Measurements from ENCODE around the gene ZFP36L2. TPM values are rescaled to one million over a fixed set of nuclear protein-coding genes. Genes with fewer than 3 reads are reported as not detected.

ZFP36L2 gene
- total RNA-seq, 1 donor from 2014 or later: 62.1 TPM

GRCh38 chr2:43196768-43197587 is 29.4 kb downstream of the ZFP36L2 start:
- H3K4me3 Mint-ChIP-seq: peak overlapping the region; percentile 8
- no peaks in the 10 kb centered on the region for H3K27me3 Mint-ChIP-seq
- no peaks in the 10 kb centered on the region for H3K9me3 Mint-ChIP-seq
- ChIA-PET CTCF (interaction anchor here (1.1 to 1.6 kb wide), 2 partner anchors 23 to 32 kb away, joined by 3 to 4 read pairs; no protein-coding TSS in a partner anchor), POLR2A (interaction anchor here (0.6 to 1.2 kb wide), 2 partner anchors 22 to 67 kb away, joined by 3 to 4 read pairs; no protein-coding TSS in a partner anchor)
- DNase-seq: no peak
- H3K36me3 Mint-ChIP-seq (ENCODE audit: low read depth): no peaks in the 10 kb centered on the region
- ATAC-seq (ENCODE audit: low read depth): no peak
- peak overlapping the region; percentile 67 for H3K27ac Mint-ChIP-seq
- no peak for TF ChIP-seq CTCF (IDR thresholded peaks at IDR 0.05)
- peaks cover 39% of the 10 kb centered on the region for H3K4me1 Mint-ChIP-seq
- intact Hi-C loops (cut with micrococcal nuclease): no loop called here

DNA sequence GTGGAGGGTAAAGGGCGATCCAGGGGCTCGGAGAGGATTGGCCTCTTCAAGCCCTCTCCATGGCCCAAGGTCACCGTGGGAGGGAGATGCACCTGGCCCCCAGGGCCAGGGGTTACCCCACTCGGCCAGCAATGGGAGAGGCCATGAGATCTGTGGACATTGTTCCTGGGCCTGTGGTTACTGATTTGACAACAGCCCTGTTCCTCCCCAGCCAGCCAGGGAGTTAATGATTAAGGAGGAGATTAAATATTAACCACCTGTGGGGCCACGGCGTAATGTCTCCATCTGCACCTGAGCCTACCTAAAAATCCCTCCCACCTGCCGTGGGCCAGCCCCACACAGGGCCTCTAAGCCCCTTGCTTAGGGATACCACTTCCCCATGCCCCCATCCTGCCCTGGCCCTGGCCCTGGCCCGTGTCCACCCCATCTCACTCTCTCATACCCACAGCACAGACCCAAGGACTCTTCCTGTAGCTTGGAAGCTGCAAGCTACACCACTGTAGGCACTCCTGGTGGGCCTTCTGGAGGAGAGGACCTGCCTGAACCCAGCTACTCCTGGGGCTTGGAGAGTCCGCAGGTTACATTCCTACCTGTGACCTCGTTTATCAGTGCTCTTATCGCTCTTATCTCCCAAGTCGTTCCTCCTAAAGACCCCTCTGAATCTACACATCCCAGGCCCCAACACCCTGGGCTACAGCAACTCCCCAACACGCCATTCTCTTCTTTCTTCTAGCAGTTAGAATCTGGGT is 32.1 kb downstream of the ZFP36L2 start:
- CTCF ChIA-PET: interaction anchor here (0.7 to 1.0 kb wide), 2 partner anchors 26 to 402 kb away, joined by 3 read pairs; no protein-coding TSS in a partner anchor
- Mint-ChIP-seq H3K27me3 (no peaks in the 10 kb centered on the region), H3K4me3 (peak overlapping the region; percentile 35), H3K36me3 (ENCODE audit: low read depth) (no peaks in the 10 kb centered on the region), H3K9me3 (no peaks in the 10 kb centered on the region), H3K27ac (peak overlapping the region; percentile 79), H3K4me1 (peaks cover 44% of the 10 kb centered on the region)
- peak; percentile 6 for ATAC-seq (ENCODE audit: low read depth)
- POLR2A ChIA-PET: interaction anchor here (0.6 to 4.3 kb wide), 13 partner anchors 13 to 384 kb away, joined by 3 to 43 read pairs (median 4); partner anchors contain the start of gene ZFP36L2
- intact Hi-C loops (cut with micrococcal nuclease): no loop called here
- DNase-seq: no peak
- no peak for TF ChIP-seq CTCF (IDR thresholded peaks at IDR 0.05)

GRCh38 chr2:43193652-43194120 is 32.7 kb downstream of the ZFP36L2 start:
- Mint-ChIP-seq H3K36me3 (ENCODE audit: low read depth) (no peaks in the 10 kb centered on the region), H3K9me3 (no peaks in the 10 kb centered on the region), H3K27me3 (no peaks in the 10 kb centered on the region), H3K27ac (peak overlapping the region; percentile 79), H3K4me3 (no peak overlapping the region), H3K4me1 (peaks cover 44% of the 10 kb centered on the region)
- no peak for TF ChIP-seq CTCF (IDR thresholded peaks at IDR 0.05)
- POLR2A ChIA-PET: interaction anchor here (0.7 to 4.3 kb wide), 7 partner anchors 14 to 61 kb away, joined by 3 to 43 read pairs (median 4); no protein-coding TSS in a partner anchor
- CTCF ChIA-PET: interaction anchor here (1.0 kb wide), 1 partner anchor 27 kb away, joined by 3 read pairs; no protein-coding TSS in a partner anchor
- intact Hi-C loops (cut with micrococcal nuclease): no loop called here
- ATAC-seq (ENCODE audit: low read depth) (no peak), DNase-seq (no peak)

DNA sequence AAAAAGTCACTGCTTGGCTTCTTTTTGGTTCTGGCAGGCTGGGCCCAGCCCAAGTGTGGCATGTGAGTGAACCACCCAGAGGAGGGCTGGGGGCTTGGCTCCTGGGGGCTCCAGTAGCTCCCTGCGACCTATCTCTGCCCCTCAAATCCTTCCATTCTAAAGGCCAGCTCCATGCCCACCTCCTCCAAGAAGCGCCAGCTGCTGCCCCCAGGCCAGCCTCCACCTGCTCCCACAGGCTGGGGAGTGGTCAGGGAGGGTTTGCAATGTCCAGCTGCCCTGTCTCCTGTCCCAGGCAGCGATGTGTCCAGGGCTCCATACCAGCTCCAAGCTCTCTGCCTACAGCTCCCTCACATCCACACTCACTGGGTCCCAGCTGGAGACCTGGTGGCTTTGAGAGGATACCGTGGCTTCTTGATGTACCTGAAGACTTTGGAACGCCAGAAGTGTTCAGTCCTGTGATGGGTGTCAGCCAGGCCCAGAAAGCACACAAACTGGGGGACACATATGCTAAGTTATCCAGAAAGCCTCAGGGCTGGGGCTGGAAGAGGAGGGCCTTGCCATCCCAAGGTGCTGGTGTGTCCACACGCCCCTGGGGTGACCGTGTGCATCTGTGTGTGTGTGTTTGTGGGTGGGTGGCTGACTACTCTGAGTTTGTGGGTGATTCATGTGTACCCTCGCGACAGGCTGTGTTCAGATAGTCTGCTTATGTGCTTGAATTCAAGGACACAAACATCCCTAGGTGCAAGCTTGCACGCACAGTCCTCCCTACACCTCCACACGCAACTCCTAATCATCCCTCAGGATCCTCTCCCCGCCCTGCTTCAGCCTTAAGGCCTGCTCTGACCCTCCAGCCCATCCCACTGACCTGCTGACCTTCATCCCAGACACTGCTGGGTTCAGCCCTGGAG is 33.4 kb downstream of the ZFP36L2 start:
- TF ChIP-seq CTCF (IDR thresholded peaks at IDR 0.05): no peak
- no peak for DNase-seq
- no peak for ATAC-seq (ENCODE audit: low read depth)
- POLR2A ChIA-PET: interaction anchor here (0.6 to 4.3 kb wide), 11 partner anchors 13 to 60 kb away, joined by 3 to 43 read pairs (median 4); no protein-coding TSS in a partner anchor
- Mint-ChIP-seq H3K4me3 (no peak overlapping the region), H3K27me3 (no peaks in the 10 kb centered on the region), H3K36me3 (ENCODE audit: low read depth) (no peaks in the 10 kb centered on the region), H3K9me3 (no peaks in the 10 kb centered on the region), H3K27ac (peak overlapping the region; percentile 79), H3K4me1 (peaks cover 47% of the 10 kb centered on the region)
- CTCF ChIA-PET: no interaction called here
- intact Hi-C loops (cut with micrococcal nuclease): no loop called here
